GM10847 (cell line): ENCODE data around the gene PORCN.

Source experiments
- POLR2A ChIP-seq: IDR thresholded peaks from 2 replicates; pipeline ENCODE4 v1.6.1; 2011; ENCODE audit not compliant: insufficient read length; ENCODE audit errors: extremely low read depth

PORCN gene

GRCh38 chrX:48472851-48473703 lies 35.7 kb upstream of the PORCN start:
- no peak for TF ChIP-seq POLR2A

DNA sequence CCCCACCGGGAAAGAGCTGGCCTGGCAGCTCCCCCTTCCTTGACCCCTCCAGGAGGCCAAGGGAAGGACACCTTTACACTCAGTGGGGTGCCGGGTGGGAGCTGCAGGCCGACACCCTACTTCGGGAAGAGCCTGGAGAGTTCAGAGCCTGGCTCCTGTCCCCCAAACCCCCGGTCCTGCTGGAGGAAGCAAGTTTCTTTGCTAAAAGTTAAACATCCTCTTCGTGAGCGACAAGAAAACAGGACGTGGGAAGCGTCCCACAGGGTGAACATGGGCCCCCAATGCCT lies 35.1 kb upstream of the PORCN start:
- no peak for TF ChIP-seq POLR2A

GRCh38 chrX:48474127-48474526 lies 34.7 kb upstream of the PORCN start:
- TF ChIP-seq POLR2A: no peak

DNA sequence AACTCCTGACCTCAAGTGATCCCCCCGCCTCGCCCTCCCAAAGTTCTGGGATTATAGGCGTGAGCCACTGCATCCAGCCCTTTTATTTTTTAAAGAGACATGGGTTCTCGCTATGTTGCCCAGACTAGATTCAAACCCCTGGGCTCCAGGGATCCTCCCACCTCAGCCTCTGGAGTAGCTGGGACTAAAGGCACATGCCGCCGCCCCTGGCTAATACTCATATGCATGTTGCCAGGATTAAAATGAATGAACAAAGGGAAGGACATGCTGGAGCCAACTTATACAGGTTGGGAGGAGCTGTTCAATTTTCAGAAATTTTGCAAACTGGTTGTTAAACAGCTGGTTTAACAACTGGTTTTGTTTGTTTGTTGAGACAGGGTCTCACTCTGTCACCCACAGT lies 34.2 kb upstream of the PORCN start:
- TF ChIP-seq POLR2A: no peak

- TF ChIP-seq POLR2A: no peak
Observed at GRCh38 chrX:48475296-48475695, 33.5 kb upstream of the PORCN start.

DNA sequence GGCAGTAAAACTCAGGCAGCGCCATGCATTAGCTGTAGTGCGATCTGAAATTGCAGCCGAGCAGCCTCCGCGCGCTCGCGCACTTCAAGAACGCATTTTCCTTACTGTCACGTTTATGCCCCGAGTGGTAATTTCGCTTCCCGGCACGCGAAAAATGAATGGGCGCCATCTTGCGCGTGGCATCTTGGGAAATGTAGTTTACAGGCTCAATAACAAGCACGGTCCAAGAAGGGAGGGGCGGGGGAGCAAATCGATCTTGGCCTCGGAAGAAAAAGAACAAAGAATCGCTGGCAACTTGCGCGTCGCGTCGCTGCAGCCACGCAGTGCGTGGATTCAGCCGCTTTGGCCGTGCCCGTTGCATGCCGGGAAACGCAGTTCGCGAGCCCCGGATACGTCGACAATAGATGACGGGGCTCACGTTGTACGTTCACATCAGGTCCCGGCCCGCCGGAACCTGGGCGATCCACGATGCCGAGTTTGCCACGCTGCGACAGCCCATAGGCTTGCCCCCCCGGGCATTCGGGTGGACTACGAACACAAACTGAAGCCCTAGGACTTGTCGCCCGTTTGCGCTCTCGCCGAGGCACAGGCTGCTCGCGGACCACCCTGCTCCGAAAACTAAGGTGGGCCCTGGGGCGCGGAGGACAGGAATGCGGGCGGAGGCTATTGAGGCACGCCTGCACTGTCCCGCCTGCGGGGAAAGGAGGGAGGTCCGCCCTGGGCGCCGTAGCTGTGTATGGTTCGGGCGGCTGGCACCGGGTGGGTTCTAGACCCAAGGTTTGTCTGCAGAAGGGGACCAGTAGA lies 32.8 kb upstream of the PORCN start, which contains the start of gene FTSJ1:
TSS of gene FTSJ1 (plus strand) at position 426 of the 804 bp plus-strand sequence. CDS start 1,849 bp downstream, outside the sequence.
- peak; percentile 49 for TF ChIP-seq POLR2A

DNA sequence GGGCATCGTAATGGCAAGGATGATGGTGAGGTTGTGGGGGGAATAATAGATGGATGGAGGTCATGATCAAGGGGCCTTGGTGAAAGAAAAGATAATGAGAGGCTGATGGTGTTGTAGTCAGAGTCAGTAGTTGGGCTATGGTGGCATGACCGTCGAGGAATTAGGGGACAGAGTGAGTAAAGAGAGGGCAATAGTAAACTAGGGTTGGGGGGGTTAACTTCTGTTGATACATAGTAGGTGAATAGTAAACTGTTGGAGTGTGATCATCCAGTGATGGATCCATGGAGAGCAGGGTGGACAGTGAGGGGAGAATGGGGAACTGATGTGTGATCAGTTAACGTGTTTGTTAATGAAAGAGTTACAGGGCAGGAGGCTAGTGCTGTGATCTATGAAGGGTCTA lies 31.9 kb upstream of the PORCN start:
- no peak for TF ChIP-seq POLR2A

DNA sequence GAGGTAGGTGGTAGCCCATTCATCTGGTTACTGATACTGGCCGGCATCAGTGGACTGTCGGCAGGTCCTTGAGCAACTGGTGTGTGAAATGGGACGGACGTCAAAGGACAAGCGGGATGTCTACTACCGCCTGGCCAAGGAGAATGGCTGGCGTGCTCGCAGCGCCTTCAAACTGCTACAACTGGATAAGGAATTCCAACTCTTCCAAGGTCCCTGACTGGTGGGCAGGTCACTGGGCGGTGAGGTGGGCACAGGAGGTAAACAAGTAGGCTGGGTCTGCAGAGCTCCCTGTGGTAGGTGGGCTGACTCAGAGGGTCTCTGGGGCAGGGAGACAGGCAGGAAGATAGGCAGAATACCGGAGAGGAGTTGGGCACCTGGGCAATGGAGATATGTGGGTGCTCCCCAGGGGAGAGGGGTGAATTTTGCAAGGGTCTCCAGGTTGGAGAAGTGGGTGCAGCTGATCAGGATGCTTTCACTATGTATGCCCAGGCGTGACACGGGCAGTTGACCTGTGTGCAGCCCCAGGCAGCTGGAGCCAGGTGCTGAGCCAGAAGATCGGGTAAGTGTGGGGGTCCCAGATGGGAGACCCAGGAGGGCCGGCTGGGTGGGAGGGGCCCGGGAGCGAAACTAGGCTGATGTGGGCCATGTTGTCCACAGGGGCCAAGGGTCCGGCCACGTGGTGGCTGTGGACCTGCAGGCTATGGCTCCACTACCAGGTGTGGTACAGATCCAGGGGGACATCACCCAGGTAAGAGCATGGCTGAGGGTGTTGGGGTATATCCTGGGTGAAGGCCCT lies 30.6 kb upstream of the PORCN start:
- TF ChIP-seq POLR2A: no peak

DNA sequence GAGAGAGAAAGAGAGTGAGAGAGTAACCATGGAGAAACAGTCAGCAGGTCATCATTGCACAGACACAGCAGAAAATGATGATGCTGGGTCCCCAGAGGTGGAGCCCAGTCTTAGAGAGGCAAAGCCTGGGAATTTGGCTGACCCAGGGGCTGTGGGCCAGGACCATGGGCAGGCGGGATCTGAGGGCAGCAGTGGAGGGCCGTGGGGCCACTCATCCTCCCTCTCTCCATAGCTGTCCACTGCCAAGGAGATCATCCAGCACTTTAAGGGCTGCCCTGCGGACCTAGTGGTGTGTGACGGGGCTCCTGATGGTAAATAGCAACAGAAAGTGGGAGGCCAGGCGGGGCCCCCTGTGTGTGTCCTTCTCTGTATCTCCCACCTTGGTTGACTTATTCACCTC lies 30.0 kb upstream of the PORCN start:
- TF ChIP-seq POLR2A: no peak

DNA sequence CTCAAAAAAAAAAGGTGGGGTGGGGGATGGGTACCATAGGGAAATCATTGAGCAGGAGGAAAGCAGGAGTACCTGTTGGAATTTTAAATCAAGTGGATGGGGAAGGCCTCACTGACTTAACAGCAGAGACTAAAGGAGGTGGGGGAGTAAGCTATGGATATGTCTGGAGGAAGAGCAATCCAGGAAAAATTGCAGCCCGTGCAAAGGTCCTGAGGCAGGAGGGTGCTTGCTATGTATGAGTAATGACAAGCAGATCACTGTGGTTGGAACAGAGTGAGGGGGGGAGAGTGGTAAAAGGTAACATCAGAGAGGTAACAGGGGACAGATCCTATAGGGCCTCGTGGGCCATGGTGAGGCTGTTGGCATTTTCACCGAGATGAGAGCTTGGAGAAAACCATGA lies 28.6 kb upstream of the PORCN start:
- no peak for TF ChIP-seq POLR2A

DNA sequence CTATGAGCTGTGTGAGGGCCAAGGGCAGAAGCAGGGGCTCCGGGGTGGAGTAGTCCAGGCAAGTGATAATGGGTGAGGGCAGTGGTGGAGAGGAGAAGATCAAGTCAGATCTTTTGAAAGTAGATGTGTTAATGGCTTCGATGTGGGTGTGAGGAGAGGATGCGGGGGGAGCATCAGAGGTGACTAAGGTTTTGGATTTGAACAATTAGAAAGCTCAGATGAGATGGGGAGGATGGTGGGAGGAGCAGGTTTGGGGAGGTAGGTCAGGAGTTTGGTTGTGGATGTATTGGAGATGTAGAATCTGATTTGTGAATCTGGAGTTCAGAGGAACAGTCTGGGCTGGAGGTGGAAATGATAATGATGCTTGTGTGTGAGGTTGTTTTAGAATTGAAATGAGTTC lies 28.2 kb upstream of the PORCN start:
- no peak for TF ChIP-seq POLR2A

DNA sequence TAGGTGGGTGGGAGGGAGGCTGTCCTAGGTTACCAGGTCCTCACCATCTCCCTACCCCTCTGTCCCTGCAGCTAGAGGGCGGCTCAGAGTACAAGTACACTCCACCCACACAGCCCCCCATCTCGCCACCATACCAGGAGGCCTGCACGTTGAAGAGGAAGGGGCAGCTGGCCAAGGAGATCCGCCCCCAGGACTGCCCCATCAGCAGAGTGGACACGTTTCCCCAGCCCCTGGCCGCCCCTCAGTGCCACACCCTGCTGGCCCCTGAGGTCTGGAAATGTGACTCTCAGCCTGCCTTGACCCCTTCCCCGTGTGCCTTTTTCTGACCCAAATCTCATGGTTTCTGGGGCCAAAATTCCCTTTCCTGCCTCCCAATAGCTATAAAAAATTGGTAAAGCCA lies 26.3 kb upstream of the PORCN start:
- TF ChIP-seq POLR2A: no peak

DNA sequence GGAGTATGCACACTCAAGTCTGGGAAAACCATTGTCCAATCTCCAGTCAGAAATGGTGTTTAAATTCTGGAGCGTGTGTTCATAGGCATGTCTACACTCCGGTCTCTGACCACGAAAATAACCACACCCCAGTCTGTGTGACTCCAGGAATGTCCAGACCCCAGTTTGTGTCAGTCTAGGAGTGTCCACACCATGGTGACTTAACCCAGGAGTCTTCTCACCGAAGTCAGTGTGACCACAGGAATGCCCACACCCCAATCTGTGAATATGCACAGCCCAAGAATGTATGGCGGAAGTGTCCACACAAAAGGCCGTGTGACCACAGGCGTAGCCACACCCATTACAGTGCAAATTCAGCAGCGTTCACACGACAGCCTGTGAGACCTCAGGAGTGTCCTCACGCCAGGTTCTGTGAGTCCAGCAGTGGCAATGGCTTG lies 21.4 kb upstream of the PORCN start:
- no peak for TF ChIP-seq POLR2A

DNA sequence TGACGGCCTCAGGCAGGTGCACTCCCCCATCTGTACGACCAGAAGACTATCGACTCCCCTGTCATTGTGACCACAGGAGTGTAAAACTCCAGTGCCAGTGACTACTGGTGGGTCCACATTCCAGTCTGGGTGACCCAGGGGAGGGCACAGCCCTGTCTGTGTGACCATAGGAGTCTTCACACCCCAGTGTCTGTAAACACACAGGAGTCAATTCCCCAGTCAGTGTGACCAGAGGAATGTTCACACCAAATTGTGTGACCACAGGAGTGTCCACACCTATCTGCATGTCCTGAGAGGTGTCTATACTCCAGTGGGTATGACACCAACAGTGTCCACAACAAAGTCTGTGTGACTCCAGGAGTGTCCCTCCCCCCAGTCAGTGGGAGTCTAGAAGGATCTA lies 20.8 kb upstream of the PORCN start:
- TF ChIP-seq POLR2A: no peak

DNA sequence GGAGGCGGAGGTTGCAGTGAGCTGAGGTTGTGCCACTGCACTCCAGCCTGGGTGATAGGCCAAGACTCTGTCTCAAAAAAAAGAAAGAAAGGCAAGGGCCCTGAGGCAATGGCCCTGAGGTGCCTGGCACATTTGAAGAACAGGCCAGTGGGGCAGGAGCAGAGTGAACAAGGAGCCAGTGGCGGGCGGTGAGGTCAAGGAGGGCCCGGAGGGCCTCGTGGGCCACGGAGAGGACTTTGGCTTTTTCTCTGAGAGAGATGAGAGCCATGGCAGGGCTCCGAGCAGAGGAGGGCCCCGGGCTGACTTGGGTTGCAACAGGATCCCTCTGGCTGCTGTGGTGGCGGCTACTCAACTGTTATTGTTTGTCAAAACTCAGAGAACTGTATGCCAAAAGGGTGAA lies 19.5 kb upstream of the PORCN start:
- TF ChIP-seq POLR2A: no peak

DNA sequence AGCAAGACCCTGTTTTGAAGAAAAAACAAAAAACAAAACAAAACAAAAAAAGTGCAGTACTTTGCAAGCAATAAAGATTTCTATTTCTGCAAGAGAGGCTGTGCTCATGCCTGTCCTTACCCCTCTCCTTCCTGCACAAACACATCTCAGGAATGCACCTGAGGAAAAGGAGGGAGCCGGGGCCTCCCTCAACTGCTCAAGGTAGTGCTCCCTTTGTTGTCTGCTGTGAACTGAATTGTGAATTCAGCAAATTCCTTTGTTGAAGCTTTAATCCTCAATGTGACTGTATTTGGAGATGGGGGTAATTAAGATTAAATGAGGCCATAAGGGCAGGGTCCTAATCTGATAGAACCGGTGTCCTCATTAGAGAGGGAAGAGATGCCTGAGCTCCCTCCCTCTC lies 18.9 kb upstream of the PORCN start:
- TF ChIP-seq POLR2A: no peak

DNA sequence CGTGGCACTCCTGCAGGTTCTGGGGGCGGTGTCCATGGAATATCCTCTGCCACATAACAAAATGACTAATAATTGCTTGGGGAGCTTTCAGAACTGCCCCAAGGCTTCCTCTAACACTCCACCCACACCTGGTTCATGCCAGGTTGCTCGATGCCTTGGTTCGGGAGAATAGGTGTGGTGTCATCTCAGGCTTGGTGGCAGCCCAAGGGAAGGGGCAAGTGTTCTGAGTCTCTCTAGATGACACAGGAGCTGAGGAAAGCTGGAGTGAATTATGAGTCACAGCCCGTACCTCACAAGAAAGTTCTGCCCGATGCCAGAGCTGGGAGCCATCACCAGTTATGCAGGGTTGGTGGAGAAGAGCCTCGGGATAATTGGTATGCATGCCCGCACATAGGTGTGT lies 18.1 kb upstream of the PORCN start:
- no peak for TF ChIP-seq POLR2A
